ENCODE results near the gene STK4. TPM values are rescaled to one million over a fixed set of nuclear protein-coding genes. Genes with fewer than 3 reads are reported as not detected.
A peak's percentile ranks its signal among the peaks of the same experiment; 100 is the strongest.

Gene STK4
- 100 to 1,000 TPM; 168 to 215 TPM for total RNA-seq

DNA sequence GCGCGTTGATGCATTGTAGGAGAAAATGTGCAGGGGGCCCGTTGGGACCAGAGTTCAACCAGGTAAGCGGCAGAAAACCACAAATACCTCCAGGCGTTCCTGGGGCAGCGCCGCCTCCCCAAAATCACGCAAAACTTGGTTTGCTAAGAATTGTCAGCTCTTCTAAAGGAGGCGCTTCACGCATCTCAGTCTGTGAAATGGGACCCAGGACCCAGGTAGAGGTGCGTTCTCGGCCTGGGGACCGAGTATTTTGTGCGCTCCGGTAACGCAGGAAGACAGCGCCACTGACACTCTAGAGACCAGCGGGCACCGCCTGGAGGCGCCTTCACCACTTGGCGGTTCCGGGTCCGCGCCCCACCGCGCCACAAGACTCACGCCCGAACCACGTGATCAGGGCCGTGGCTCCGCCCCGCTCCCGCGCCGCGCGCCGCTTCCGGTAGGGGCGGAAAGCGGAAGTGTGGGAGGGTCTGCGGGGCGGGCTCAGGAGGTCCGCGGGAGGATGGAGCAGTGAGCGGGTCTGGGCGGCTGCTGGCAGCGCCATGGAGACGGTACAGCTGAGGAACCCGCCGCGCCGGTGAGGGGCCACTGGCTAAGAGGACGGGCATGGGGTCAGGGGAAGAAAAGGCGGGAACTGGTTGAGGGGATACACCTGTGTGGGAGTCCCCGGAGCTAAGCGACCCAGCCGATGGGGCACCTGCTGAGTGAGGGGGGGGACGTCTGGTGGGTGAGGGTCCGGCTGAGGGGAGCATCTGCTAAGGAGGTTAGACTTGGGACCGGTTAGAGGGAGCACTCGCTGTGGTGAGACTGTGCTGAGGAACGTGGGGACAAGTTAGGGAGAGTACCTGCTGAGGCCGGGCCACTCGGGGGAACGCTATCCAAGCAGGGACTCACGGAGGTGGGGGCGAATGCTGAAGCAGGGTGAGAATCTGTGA is at the start of gene STK4:
STK4 (plus strand) TSS at position 483 of the 932 bp plus-strand sequence; CDS start at position 540, 57 bp downstream.
- H3K4me1 Mint-ChIP-seq, result peaks cover 48% of the 10 kb centered on the region
- H3K27ac Mint-ChIP-seq, result peak within 1 kb of the TSS; percentile 99
- peak within 1 kb of the TSS; percentile 99 for H3K4me3 Mint-ChIP-seq
- peak; percentile 72 for ATAC-seq (replicated peaks)
- peaks cover 53% of the 10 kb centered on the region for H3K36me3 Mint-ChIP-seq (ENCODE audit: low read depth)
- H3K27me3 Mint-ChIP-seq, result no peaks in the 10 kb centered on the region
- no peaks in the 10 kb centered on the region for H3K9me3 Mint-ChIP-seq

DNA sequence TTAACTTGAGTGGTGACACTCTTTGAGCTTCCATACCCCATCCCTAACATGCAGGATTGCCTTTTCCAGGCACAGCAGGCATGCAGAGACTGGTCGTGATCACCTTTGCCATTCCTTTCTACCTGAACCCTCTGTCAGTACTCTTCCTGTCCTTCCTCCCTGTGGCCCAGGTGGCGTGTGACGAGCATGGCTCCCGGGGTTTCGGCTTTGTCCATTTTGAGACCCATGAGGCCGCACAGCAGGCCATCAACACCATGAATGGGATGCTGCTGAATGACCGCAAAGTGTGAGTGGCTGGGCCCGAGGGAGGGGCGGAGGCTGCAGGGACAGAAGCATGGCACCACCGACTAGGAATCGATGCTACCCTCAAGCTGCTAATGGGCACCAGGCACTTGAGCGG is 49.7 kb upstream of the STK4 start:
- no peak for ATAC-seq (replicated peaks)
- Mint-ChIP-seq H3K4me3 (no peak overlapping the region), H3K27ac (no peak overlapping the region)

DNA sequence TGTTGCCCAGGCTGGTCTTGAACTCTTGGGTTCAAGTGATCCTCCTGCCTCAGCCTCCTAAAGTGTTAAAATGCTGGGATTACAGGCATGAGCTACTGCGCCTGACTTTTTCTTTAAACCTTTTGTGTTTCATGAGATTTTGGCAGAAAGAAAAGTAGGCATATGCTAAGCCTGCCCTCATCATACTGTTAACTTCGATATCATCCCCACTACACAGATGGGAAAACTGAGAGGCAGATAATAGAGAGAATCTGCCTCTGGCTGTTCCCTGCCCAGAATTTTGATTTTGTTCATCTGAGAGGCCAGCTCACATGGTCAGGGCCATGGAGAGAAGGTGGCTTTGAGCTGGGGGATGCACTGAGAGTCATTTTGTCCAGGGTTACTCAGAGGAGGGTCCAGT is 48.9 kb upstream of the STK4 start:
- H3K27ac Mint-ChIP-seq, result no peak overlapping the region
- no peaks in the 10 kb centered on the region for H3K9me3 Mint-ChIP-seq
- H3K4me3 Mint-ChIP-seq, result no peak overlapping the region
- peaks cover 3% of the 10 kb centered on the region for H3K4me1 Mint-ChIP-seq
- peaks cover 79% of the 10 kb centered on the region for H3K36me3 Mint-ChIP-seq (ENCODE audit: low read depth)
- no peak for ATAC-seq (replicated peaks)
- H3K27me3 Mint-ChIP-seq, result no peaks in the 10 kb centered on the region

More for the DNA sequence above, 49.7 kb upstream of the STK4 start:
- Mint-ChIP-seq H3K36me3 (ENCODE audit: low read depth) (peaks cover 73% of the 10 kb centered on the region), H3K27me3 (no peaks in the 10 kb centered on the region), H3K9me3 (no peaks in the 10 kb centered on the region), H3K4me1 (peaks cover 3% of the 10 kb centered on the region)

DNA sequence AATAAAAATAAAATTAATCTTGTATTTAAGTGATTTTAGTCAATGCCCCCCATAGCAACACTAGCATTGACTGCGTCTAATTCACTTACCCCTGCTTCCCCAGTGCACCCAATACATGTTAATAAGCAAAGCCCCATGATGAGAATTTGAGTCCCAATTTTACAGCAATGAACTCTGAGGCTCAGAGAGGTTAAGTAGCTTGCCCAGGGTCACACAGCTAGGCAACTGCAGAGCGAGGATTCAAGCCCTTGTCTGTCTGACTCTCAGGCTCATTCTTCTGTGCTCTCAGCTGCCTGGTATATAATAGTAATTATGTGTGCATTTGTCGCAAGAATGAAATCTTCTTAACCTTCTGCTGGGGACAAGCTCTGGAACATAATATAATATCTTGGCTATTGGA is 48.0 kb upstream of the STK4 start:
- Mint-ChIP-seq H3K4me3 (no peak overlapping the region), H3K27me3 (no peaks in the 10 kb centered on the region), H3K27ac (no peak overlapping the region), H3K4me1 (no peaks in the 10 kb centered on the region), H3K9me3 (no peaks in the 10 kb centered on the region), H3K36me3 (ENCODE audit: low read depth) (peaks cover 79% of the 10 kb centered on the region)
- ATAC-seq (replicated peaks), result no peak

DNA sequence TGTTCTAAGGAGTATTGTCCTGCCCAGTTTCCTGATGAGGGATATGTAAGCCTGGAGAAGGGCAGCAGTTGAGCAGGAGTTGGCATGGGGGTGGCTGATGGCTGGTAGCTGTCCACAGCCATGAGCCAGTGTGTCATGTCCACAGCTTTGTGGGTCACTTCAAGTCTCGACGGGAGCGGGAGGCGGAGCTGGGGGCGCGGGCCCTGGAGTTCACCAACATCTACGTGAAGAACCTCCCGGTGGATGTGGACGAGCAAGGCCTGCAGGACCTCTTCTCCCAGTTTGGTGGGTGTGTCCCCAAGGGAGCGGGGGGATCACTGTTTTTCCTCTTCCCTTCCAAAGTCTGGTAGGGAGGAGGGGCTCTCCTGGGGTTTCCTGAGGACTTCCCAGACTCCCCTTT is 47.6 kb upstream of the STK4 start:
- H3K27ac Mint-ChIP-seq, result no peak overlapping the region
- ATAC-seq (replicated peaks), result no peak

DNA sequence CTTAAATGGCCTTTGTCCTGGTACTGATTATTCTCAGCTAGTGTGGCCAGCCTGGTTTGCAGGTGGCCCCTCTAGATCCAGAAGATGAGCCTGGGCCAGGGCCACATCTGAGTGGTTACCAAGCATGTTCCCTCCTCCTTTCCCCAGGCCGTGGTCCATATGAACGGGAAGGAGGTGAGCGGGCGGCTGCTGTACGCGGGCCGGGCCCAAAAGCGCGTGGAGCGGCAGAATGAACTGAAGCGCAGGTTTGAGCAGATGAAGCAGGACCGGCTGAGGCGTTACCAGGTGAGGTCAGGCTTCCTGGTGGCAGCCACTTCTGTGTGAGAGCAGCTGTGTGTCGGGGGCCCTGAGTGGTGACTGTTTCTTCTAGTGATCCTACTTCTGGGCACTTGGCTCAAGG is 44.9 kb upstream of the STK4 start:
- H3K27ac Mint-ChIP-seq, result no peak overlapping the region
- no peaks in the 10 kb centered on the region for H3K27me3 Mint-ChIP-seq
- peaks cover 71% of the 10 kb centered on the region for H3K36me3 Mint-ChIP-seq (ENCODE audit: low read depth)
- H3K9me3 Mint-ChIP-seq, result no peaks in the 10 kb centered on the region
- ATAC-seq (replicated peaks), result no peak
- H3K4me3 Mint-ChIP-seq, result no peak overlapping the region
- H3K4me1 Mint-ChIP-seq, result no peaks in the 10 kb centered on the region

More for the DNA sequence above, 47.6 kb upstream of the STK4 start:
- H3K36me3 Mint-ChIP-seq (ENCODE audit: low read depth), result peaks cover 79% of the 10 kb centered on the region
- no peaks in the 10 kb centered on the region for H3K4me1 Mint-ChIP-seq
- H3K27me3 Mint-ChIP-seq, result no peaks in the 10 kb centered on the region
- H3K9me3 Mint-ChIP-seq, result no peaks in the 10 kb centered on the region
- no peak overlapping the region for H3K4me3 Mint-ChIP-seq

DNA sequence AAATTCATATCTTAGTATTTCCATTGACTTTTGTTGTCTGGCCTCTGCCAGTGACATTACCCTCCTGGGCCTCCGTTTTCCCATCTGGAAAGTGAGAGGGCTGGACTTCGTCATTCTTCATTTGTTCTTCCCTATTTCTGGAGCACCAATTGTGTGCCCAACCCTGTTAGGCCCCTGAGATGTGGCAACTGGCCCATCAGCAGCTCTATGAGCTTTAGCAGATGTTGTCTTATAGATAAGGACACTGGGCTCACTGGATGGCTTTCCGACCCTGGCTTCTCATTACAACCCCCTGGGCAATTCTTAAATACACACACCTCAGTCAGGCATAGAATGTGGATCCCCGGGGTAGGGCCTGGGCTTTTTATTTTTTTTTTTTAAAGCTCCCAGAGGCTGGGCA is 41.8 kb upstream of the STK4 start:
- H3K9me3 Mint-ChIP-seq, result no peaks in the 10 kb centered on the region
- H3K27ac Mint-ChIP-seq, result no peak overlapping the region
- ATAC-seq (replicated peaks), result no peak
- no peaks in the 10 kb centered on the region for H3K4me1 Mint-ChIP-seq
- H3K4me3 Mint-ChIP-seq, result no peak overlapping the region
- H3K36me3 Mint-ChIP-seq (ENCODE audit: low read depth), result peaks cover 52% of the 10 kb centered on the region
- H3K27me3 Mint-ChIP-seq, result no peaks in the 10 kb centered on the region

DNA sequence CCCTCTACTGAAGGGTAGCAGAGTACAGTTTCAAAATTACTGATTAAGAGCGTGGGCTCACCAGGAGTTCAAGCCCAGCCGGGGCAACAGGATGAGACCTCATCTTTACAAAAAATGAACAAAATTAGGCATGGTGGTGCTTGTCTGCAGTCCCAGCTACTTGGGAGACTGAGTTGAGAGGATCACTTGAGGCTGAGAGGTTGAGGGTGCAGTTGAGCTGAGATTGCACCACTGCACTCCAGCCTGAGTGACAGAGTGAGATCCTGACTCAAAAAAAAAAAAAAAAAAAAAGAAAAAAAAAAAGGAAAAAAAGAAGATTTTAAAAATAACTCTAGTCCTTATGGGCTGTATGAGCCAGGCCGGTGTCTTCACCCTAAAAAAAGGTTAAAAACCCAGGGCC is 37.7 kb upstream of the STK4 start:
- Mint-ChIP-seq H3K36me3 (ENCODE audit: low read depth) (peaks cover 51% of the 10 kb centered on the region), H3K4me3 (no peak overlapping the region), H3K27ac (no peak overlapping the region), H3K9me3 (no peaks in the 10 kb centered on the region), H3K4me1 (no peaks in the 10 kb centered on the region), H3K27me3 (no peaks in the 10 kb centered on the region)
- ATAC-seq (replicated peaks), result no peak

DNA sequence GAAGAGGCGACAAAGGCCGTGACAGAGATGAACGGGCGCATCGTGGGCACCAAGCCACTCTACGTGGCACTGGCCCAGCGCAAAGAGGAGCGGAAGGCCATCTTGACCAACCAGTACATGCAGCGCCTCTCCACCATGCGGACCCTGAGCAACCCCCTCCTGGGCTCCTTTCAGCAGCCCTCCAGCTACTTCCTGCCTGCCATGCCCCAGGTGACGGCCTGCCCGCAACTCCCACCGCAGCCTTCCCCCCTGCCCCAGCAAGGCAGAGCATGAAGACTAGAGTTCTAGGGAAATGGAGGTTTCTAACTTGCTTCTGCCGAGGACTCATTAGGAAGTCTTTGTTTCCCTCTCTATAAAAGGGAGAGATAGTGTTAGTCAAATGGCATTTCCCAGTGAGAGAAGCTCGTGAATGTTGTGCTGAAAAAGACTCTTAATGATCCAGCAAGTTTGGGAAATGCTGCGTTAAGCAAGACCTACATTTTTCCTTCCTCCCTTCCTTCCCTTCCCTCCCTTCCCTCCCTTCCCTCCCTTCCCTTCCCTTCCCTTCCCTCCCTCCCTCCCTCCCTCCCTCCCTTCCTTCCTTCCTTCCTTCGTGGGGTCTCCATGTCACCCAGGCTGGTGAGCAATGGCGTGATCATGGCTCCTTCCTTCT is 35.7 kb upstream of the STK4 start:
- Mint-ChIP-seq H3K9me3 (no peaks in the 10 kb centered on the region), H3K27me3 (no peaks in the 10 kb centered on the region), H3K36me3 (ENCODE audit: low read depth) (peaks cover 53% of the 10 kb centered on the region), H3K27ac (no peak overlapping the region), H3K4me1 (no peaks in the 10 kb centered on the region), H3K4me3 (no peak overlapping the region)
- ATAC-seq (replicated peaks), result no peak

DNA sequence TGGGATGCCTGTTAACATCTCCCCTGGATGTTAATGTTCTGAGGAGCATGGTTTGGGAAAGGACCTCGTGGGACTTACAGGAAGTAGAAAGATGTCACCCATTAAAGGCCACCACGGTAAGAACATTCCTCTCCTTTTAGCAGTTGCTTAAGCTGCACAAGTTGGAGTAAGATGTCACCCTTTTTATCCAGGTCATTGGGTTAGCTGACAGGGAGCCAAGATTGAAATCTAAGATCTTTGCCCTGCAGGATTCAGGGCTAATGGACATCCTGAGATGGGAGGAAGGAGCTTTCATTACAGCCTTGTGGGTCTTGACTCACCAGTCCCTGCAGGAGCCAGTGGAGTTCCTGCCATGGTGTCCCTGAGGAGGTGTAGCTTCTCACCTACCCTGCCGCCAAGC is 34.4 kb upstream of the STK4 start:
- ATAC-seq (replicated peaks), result no peak
- no peak overlapping the region for H3K4me3 Mint-ChIP-seq
- no peak overlapping the region for H3K27ac Mint-ChIP-seq
- no peaks in the 10 kb centered on the region for H3K4me1 Mint-ChIP-seq
- no peaks in the 10 kb centered on the region for H3K9me3 Mint-ChIP-seq
- H3K36me3 Mint-ChIP-seq (ENCODE audit: low read depth), result peaks cover 65% of the 10 kb centered on the region
- no peaks in the 10 kb centered on the region for H3K27me3 Mint-ChIP-seq

DNA sequence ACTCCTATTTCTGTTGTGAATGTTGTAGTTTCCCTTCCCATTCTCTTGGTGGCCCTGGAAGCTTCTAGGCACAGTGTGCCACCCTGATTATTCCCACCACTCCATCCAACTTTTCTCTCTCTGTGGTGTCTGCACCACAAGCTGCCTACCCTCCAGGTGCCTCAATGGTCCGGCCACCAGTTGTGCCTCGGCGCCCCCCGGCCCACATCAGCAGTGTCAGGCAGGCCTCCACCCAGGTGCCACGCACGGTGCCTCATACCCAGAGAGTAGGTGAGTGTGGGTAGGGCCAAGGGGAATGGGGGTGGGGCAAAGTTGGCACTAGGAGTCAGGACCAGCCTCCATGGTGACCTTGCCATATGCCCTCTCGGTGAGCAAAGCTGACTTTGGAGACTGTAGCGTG is 33.4 kb upstream of the STK4 start:
- Mint-ChIP-seq H3K4me3 (no peak overlapping the region), H3K27me3 (no peaks in the 10 kb centered on the region), H3K27ac (no peak overlapping the region), H3K4me1 (no peaks in the 10 kb centered on the region), H3K9me3 (no peaks in the 10 kb centered on the region), H3K36me3 (ENCODE audit: low read depth) (peaks cover 75% of the 10 kb centered on the region)
- ATAC-seq (replicated peaks), result no peak

DNA sequence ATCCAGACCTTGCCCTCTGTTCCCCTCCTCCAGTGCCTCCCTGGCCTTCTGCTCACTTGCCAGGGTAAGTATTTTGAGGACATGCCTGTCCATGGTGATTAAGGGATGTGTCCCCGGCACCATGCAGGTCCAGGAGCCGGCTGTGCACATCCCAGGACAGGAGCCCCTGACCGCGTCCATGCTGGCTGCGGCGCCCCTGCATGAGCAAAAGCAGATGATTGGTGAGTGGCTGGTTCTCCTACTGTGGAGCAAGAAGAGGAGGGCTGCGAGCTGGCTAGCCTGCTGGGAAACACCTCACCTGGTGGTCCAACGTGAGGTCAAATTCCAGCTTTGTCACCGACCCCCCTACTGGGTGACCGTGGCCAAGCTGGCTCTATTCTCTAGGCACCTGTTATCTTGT is 29.8 kb upstream of the STK4 start:
- no peaks in the 10 kb centered on the region for H3K9me3 Mint-ChIP-seq
- H3K4me1 Mint-ChIP-seq, result no peaks in the 10 kb centered on the region
- no peak for ATAC-seq (replicated peaks)
- H3K27me3 Mint-ChIP-seq, result no peaks in the 10 kb centered on the region
- H3K27ac Mint-ChIP-seq, result no peak overlapping the region
- H3K36me3 Mint-ChIP-seq (ENCODE audit: low read depth), result peaks cover 89% of the 10 kb centered on the region
- H3K4me3 Mint-ChIP-seq, result no peak overlapping the region

DNA sequence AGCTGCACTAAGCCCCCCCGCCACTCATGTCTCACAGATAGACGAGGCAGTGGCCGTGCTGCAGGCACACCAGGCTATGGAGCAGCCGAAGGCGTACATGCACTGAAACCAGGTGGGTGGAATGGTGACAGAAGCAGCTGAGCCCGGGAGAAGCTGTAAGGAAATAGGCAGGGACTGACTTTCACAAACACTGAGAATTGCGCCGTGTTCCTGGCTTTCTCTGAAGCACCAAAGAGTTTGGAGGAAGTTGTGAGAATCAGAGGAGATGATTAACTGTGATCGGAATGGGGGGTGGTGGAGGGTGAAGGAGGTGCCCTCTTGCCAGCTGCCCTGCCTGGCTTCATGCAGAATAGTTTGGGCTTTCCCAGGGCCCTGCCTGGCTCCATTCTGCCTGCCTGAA is 27.7 kb upstream of the STK4 start:
- no peaks in the 10 kb centered on the region for H3K4me1 Mint-ChIP-seq
- no peak for ATAC-seq (replicated peaks)
- H3K27ac Mint-ChIP-seq, result no peak overlapping the region

DNA sequence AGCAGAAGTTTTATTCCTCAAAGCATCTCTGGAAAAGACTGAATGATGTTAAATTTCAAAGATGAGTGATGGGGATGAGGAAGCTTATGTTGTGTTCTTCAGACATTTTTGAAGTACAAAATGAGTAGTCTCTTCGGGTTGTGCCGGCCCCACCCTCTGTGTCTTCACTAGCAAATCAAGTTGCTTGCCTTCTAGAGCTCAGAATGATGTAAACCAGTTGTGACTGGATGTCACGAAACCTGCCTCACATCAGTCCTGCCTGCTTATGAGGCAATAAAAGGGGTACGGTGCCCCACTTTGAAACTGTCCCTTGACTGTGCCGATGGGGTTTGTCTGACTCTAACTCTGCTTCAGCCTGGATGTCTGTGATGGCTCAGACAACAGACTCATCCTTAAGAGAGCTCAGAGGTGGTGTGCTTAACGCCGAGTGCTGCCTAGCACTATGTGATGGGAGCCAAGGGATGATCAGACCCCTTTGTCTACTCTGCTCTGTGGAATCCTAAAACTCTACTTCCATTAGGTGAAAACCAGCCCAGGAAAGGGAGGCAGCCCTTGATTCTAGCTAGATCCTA is 25.1 kb upstream of the STK4 start:
- no peaks in the 10 kb centered on the region for H3K9me3 Mint-ChIP-seq
- no peaks in the 10 kb centered on the region for H3K27me3 Mint-ChIP-seq
- ATAC-seq (replicated peaks), result no peak
- H3K4me1 Mint-ChIP-seq, result no peaks in the 10 kb centered on the region
- no peak overlapping the region for H3K27ac Mint-ChIP-seq
- H3K36me3 Mint-ChIP-seq (ENCODE audit: low read depth), result peaks cover 94% of the 10 kb centered on the region
- no peak overlapping the region for H3K4me3 Mint-ChIP-seq

More for the DNA sequence above, 27.7 kb upstream of the STK4 start:
- Mint-ChIP-seq H3K36me3 (ENCODE audit: low read depth) (peaks cover 94% of the 10 kb centered on the region), H3K27me3 (no peaks in the 10 kb centered on the region), H3K9me3 (no peaks in the 10 kb centered on the region), H3K4me3 (no peak overlapping the region)

Measured in activated T-helper 17 cell treated with anti-CD3 and anti-CD28 coated beads, Interleukin-2, amount 50 U/mL, for 72 hours (primary cell).